Panc1 (cell line): ENCODE results near the gene ELFN2. TPM values are rescaled to one million over a fixed set of nuclear protein-coding genes. Genes with fewer than 3 reads are reported as not detected.

Experiments
- ATAC-seq: fragments of 200-7000 bp; cut with Tn5 transposase; 2 replicates; pipeline ENCODE4 v1.9.1; 2020; ENCODE audit warnings: mild to moderate bottlenecking, moderate library complexity
- BruUV-seq: library from RNA; stranded (reverse); fragments of 400-500 nt; replicated peaks from 2 replicates; lab custom pipeline; 2021; lab: Mats Ljungman, UMichigan
- CTCF ChIA-PET: fragments of 300-600 bp; sonication (Branson Sonifier 250); formaldehyde crosslinking; loops from one replicate; lab custom pipeline; 2022; ENCODE audit warnings: antibody characterized with exemption; lab: Charles Lee
- POLR2A ChIA-PET: fragments of 300-600 bp; sonication (Branson Sonifier 250); formaldehyde crosslinking; loops from one replicate; lab custom pipeline; 2022; ENCODE audit warnings: antibody characterized with exemption; lab: Charles Lee
- DNase-seq: peaks from one replicate; pipeline ENCODE4 v3.0.0-alpha.2; 2010; ENCODE audit warnings: low read depth, low spot score
- H3K27ac ChIP-seq: 2 replicates; pipeline ENCODE4 v1.5.1; 2011; ENCODE audit warnings: mild to moderate bottlenecking, low read length, inconsistent platforms
- H3K27me3 ChIP-seq: fragments of 200-500 bp; sonication (Bioruptor generic); 2 replicates; pipeline ENCODE4 v1.6.0; 2014; ENCODE audit warnings: low read length, inconsistent platforms; ENCODE audit not compliant: control insufficient read depth, insufficient read depth
- H3K36me3 ChIP-seq: fragments of 200-500 bp; sonication (Bioruptor generic); 2 replicates; pipeline ENCODE4 v1.5.1; 2014; ENCODE audit warnings: inconsistent platforms, mild to moderate bottlenecking, low read length, moderate library complexity; ENCODE audit not compliant: control insufficient read depth, insufficient read depth
- H3K4me1 ChIP-seq: 2 replicates; pipeline ENCODE4 v1.5.1; 2011; ENCODE audit warnings: inconsistent platforms, mild to moderate bottlenecking, low read length, moderate library complexity; ENCODE audit not compliant: control insufficient read depth, insufficient read depth
- H3K4me3 ChIP-seq, 2 experiments: 2 replicates each; pipeline ENCODE4 v1.5.1; 2011 to 2012; ENCODE audit warnings: low read depth in 2 of 2, low read length in 2 of 2, mild to moderate bottlenecking in 2 of 2, inconsistent platforms in 1 of 2, moderate library complexity in 1 of 2
- H3K9me3 ChIP-seq: fragments of 200-500 bp; sonication (Bioruptor generic); 2 replicates; pipeline ENCODE4 v1.5.1; 2014; ENCODE audit warnings: low read depth, mild to moderate bottlenecking, inconsistent platforms, low read length, moderate library complexity; ENCODE audit not compliant: control insufficient read depth, insufficient read depth
- POLR2AphosphoS5 ChIP-seq: IDR thresholded peaks from 2 replicates; pipeline ENCODE4 v1.6.1; 2012; ENCODE audit warnings: mild to moderate bottlenecking, low read depth, low read length, moderate library complexity
- SIN3A ChIP-seq: IDR thresholded peaks from 2 replicates; pipeline ENCODE4 v1.6.1; 2012; ENCODE audit warnings: low read depth, mild to moderate bottlenecking, low read length, moderate library complexity, borderline replicate concordance; ENCODE audit not compliant: insufficient read depth
- TCF7L2 ChIP-seq: IDR thresholded peaks from 2 replicates; pipeline ENCODE4 v1.6.1; 2011; ENCODE audit warnings: mild to moderate bottlenecking, low read depth, low read length, inconsistent platforms
- in situ Hi-C: cut with HindIII; loops from 2 replicates; pipeline ENCODE4 v1.10.0; 2016; ENCODE audit warnings: low sequenced_read_pairs, low pct_unique_long_range_greater_than_20kb
- intact Hi-C: fragments of 100-400 bp; cut with micrococcal nuclease; formaldehyde crosslinking; loops from one replicate; pipeline ENCODE4 v1.10.0; 2022; ENCODE audit not compliant: unreplicated experiment
- total RNA-seq: library from RNA; stranded (reverse); gene quantifications from one replicate; pipeline ENCODE4 v1.2.1, GENCODE V29; 2021; ENCODE audit not compliant: unreplicated experiment
- TF ChIP-seq, protein P1 (sequence below): fragments of 450-650 bp; IDR thresholded peaks from 2 replicates; pipeline ENCODE4 v1.5.1; 2017; ENCODE audit warnings: mild to moderate bottlenecking
- TF ChIP-seq, protein P2 (sequence below), 2 experiments: IDR thresholded peaks; 2 replicates each; pipeline ENCODE4 v1.6.1; 2011 to 2012; ENCODE audit warnings: low read depth in 2 of 2, control low read depth in 1 of 2, low read length in 1 of 2, mild to moderate bottlenecking in 1 of 2, moderate library complexity in 1 of 2; ENCODE audit not compliant: insufficient read depth in 1 of 2

Gene ELFN2
- total RNA-seq, 1 experiment from 2014 or later: 2.9 TPM

DNA sequence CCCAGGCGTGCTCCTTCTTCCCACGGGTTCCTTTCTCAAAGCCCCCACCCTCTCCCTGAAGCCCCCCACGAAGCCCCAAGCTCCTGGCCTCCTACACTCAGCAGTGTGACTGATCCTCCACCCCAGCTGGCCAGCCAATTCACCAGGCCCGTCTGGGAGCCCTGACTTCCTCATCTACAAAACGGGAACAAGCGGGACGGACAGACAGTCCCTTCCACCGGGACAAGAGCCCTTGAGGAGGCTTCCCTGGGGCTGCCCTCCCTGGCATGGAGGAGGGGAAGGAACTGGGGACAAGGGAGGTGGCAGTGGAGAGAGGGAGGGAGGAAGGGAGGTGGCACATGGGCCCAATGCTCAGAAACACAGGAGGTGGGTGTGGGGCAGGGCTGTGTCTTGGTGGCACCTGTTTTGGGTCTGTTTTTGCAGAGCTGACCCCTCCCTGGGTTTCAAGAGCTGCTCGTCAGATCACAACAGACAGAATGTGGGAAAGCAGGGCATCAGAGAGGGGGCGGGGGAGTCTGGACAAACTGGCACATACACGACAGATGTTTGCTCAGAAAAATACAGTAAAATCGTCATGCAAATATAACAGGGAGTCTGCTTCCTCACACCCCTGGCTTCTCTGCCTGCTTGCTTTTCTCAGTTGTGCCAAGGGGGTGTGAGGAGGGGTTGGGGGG lies 56.8 kb downstream of the ELFN2 start:
- intact Hi-C loops: no loop called here
- no peaks in the 10 kb centered on the region for H3K27me3 ChIP-seq
- H3K4me3 ChIP-seq: no peak overlapping the region
- TF ChIP-seq, protein P1, sequence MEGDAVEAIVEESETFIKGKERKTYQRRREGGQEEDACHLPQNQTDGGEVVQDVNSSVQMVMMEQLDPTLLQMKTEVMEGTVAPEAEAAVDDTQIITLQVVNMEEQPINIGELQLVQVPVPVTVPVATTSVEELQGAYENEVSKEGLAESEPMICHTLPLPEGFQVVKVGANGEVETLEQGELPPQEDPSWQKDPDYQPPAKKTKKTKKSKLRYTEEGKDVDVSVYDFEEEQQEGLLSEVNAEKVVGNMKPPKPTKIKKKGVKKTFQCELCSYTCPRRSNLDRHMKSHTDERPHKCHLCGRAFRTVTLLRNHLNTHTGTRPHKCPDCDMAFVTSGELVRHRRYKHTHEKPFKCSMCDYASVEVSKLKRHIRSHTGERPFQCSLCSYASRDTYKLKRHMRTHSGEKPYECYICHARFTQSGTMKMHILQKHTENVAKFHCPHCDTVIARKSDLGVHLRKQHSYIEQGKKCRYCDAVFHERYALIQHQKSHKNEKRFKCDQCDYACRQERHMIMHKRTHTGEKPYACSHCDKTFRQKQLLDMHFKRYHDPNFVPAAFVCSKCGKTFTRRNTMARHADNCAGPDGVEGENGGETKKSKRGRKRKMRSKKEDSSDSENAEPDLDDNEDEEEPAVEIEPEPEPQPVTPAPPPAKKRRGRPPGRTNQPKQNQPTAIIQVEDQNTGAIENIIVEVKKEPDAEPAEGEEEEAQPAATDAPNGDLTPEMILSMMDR: no peak
- TF ChIP-seq SIN3A (no peak), TCF7L2 (no peak), POLR2AphosphoS5 (no peak)
- TF ChIP-seq, protein P2, sequence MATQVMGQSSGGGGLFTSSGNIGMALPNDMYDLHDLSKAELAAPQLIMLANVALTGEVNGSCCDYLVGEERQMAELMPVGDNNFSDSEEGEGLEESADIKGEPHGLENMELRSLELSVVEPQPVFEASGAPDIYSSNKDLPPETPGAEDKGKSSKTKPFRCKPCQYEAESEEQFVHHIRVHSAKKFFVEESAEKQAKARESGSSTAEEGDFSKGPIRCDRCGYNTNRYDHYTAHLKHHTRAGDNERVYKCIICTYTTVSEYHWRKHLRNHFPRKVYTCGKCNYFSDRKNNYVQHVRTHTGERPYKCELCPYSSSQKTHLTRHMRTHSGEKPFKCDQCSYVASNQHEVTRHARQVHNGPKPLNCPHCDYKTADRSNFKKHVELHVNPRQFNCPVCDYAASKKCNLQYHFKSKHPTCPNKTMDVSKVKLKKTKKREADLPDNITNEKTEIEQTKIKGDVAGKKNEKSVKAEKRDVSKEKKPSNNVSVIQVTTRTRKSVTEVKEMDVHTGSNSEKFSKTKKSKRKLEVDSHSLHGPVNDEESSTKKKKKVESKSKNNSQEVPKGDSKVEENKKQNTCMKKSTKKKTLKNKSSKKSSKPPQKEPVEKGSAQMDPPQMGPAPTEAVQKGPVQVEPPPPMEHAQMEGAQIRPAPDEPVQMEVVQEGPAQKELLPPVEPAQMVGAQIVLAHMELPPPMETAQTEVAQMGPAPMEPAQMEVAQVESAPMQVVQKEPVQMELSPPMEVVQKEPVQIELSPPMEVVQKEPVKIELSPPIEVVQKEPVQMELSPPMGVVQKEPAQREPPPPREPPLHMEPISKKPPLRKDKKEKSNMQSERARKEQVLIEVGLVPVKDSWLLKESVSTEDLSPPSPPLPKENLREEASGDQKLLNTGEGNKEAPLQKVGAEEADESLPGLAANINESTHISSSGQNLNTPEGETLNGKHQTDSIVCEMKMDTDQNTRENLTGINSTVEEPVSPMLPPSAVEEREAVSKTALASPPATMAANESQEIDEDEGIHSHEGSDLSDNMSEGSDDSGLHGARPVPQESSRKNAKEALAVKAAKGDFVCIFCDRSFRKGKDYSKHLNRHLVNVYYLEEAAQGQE (IDR thresholded peaks at IDR 0.05; ENCODE audit: insufficient read depth in 1 of 2, low read depth in 2 of 2, low read length in 1 of 2): no peak
- ChIA-PET CTCF (no interaction called here), POLR2A (no interaction called here)
- no peaks in the 10 kb centered on the region for H3K36me3 ChIP-seq
- H3K27ac ChIP-seq: no peak overlapping the region
- no peaks in the 10 kb centered on the region for H3K4me1 ChIP-seq
- in situ Hi-C loops: no loop called here
- no peaks in the 10 kb centered on the region for H3K9me3 ChIP-seq
- BruUV-seq: no TSS peak
- ATAC-seq (no peak), DNase-seq (no peak)

DNA sequence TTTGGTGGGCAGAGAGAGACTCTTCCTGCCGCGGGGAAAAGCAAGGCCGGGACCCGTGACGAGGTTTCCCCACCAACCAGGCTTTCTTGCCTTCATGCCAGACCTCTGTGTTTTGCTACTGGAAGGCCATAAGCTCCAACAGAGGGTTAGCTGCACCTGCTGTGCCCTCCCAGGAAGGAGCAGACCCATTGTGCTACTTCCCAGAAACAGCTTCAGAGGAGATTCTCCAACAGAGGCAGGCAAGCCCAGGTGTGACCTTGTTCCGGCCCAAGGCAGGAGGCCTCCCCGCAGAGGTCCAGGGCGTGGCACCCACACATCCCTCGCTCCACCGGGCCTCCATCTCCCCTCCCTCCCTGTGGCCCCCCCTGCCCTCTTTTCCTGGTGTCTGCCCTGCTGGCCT lies 57.8 kb downstream of the ELFN2 start:
- TF ChIP-seq POLR2AphosphoS5 (no peak), TCF7L2 (no peak)
- 0 out of 2 replicates have a peak, but pooled peaks have one; percentile 10 for ATAC-seq
- no peak for DNase-seq
- CTCF ChIA-PET: no interaction called here
- in situ Hi-C loops: no loop called here
- no TSS peak for BruUV-seq
- intact Hi-C loops: no loop called here
- H3K27ac ChIP-seq: no peak overlapping the region
- no peaks in the 10 kb centered on the region for H3K9me3 ChIP-seq
- no peaks in the 10 kb centered on the region for H3K4me1 ChIP-seq
- no peaks in the 10 kb centered on the region for H3K36me3 ChIP-seq
- POLR2A ChIA-PET: no interaction called here
- no peak overlapping the region for H3K4me3 ChIP-seq
- no peaks in the 10 kb centered on the region for H3K27me3 ChIP-seq

DNA sequence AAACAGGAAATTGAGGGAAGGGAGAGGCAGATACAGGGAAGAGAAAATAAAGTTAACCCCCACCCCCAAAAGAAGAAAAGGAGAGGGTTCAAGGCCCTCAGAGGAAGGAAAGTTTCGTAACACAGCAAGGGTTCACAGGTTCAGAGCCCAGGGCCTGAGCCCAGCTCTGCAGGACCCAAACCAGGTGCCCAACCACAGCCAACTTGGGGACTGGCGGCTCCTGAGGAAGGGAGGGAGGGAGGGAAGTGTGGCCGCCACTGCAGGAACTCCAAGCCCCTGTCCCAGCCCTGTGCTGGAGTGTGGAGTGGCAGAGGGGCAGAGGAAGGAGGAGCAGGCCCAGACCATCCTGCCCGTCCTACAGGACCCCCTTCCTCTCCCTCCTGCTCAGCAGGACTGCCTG lies 59.2 kb downstream of the ELFN2 start:
- no peak overlapping the region for H3K27ac ChIP-seq
- ATAC-seq: no peak
- no peaks in the 10 kb centered on the region for H3K4me1 ChIP-seq
- no TSS peak for BruUV-seq
- no peak overlapping the region for H3K4me3 ChIP-seq
- intact Hi-C loops: no loop called here
- H3K9me3 ChIP-seq: no peaks in the 10 kb centered on the region
- ChIA-PET CTCF (no interaction called here), POLR2A (interaction anchor here (0.6 to 0.9 kb wide), 2 partner anchors 26 to 231 kb away, joined by 5 to 6 read pairs; no protein-coding TSS in a partner anchor)
- in situ Hi-C loops: no loop called here
- TF ChIP-seq TCF7L2 (no peak), SIN3A (no peak), POLR2AphosphoS5 (no peak)
- TF ChIP-seq, protein P2 (IDR thresholded peaks at IDR 0.05; ENCODE audit: insufficient read depth in 1 of 2, low read depth in 2 of 2, low read length in 1 of 2): no peak
- TF ChIP-seq, protein P1: no peak
- no peak for DNase-seq
- no peaks in the 10 kb centered on the region for H3K27me3 ChIP-seq
- no peaks in the 10 kb centered on the region for H3K36me3 ChIP-seq
